ENCODE data around the gene C9.

Gene C9

GRCh38 chr5:39367711-39368110 lies 3.4 kb upstream of the C9 start:
- no peaks in the 10 kb centered on the region for H4K20me1 ChIP-seq (ENCODE audit: control insufficient read depth, insufficient read depth, low read depth, low read length)
- no peaks in the 10 kb centered on the region for H3K27me3 ChIP-seq (ENCODE audit: control insufficient read depth, low read length)
- no peaks in the 10 kb centered on the region for H3K9me2 ChIP-seq (replicated peaks; ENCODE audit: control insufficient read depth, low read length)
- H3F3A ChIP-seq (ENCODE audit: control insufficient read depth, insufficient read depth): no peaks in the 10 kb centered on the region
- H3K4me1 ChIP-seq (ENCODE audit: control insufficient read depth, low read length): no peaks in the 10 kb centered on the region
- no peak overlapping the region for H3K4me3 ChIP-seq (ENCODE audit: low read length)
- no peaks in the 10 kb centered on the region for H3K36me3 ChIP-seq (ENCODE audit: control insufficient read depth, low read length)
- H3K79me2 ChIP-seq (ENCODE audit: control insufficient read depth, low read length): no peaks in the 10 kb centered on the region
- H3K9me3 ChIP-seq (ENCODE audit: control insufficient read depth, insufficient read depth, low read length): no peaks in the 10 kb centered on the region
- no peak for TF ChIP-seq EZH2phosphoT487 (IDR thresholded peaks at IDR 0.05; ENCODE audit: borderline replicate concordance, low read length)
- TF ChIP-seq CTCF (IDR thresholded peaks at IDR 0.05; ENCODE audit: low read depth, low read length, poor library complexity, severe bottlenecking): no peak
- no peak overlapping the region for H3K4me2 ChIP-seq (ENCODE audit: low read length)
- H3K27ac ChIP-seq (ENCODE audit: low read depth, low read length): no peak overlapping the region

GRCh38 chr5:39363217-39363616 lies 1.1 kb downstream of the C9 start:
- no peaks in the 10 kb centered on the region for H3K79me2 ChIP-seq (ENCODE audit: control insufficient read depth, low read length)
- H3K4me2 ChIP-seq (ENCODE audit: low read length): no peak overlapping the region
- no peaks in the 10 kb centered on the region for H4K20me1 ChIP-seq (ENCODE audit: control insufficient read depth, insufficient read depth, low read depth, low read length)
- TF ChIP-seq EZH2phosphoT487 (IDR thresholded peaks at IDR 0.05; ENCODE audit: borderline replicate concordance, low read length): no peak
- no peak for TF ChIP-seq CTCF (IDR thresholded peaks at IDR 0.05; ENCODE audit: low read depth, low read length, poor library complexity, severe bottlenecking)
- H3K9me2 ChIP-seq (replicated peaks; ENCODE audit: control insufficient read depth, low read length): no peaks in the 10 kb centered on the region
- H3K27me3 ChIP-seq (ENCODE audit: control insufficient read depth, low read length): no peaks in the 10 kb centered on the region
- no peak overlapping the region for H3K27ac ChIP-seq (ENCODE audit: low read depth, low read length)
- no peak overlapping the region for H3K4me3 ChIP-seq (ENCODE audit: low read length)
- H3K36me3 ChIP-seq (ENCODE audit: control insufficient read depth, low read length): no peaks in the 10 kb centered on the region
- no peaks in the 10 kb centered on the region for H3K9me3 ChIP-seq (ENCODE audit: control insufficient read depth, insufficient read depth, low read length)
- H3K4me1 ChIP-seq (ENCODE audit: control insufficient read depth, low read length): no peaks in the 10 kb centered on the region
- no peaks in the 10 kb centered on the region for H3F3A ChIP-seq (ENCODE audit: control insufficient read depth, insufficient read depth)

- Histone ChIP-seq H3K27ac (ENCODE audit: low read depth, low read length) (no peak overlapping the region), H3K36me3 (ENCODE audit: control insufficient read depth, low read length) (no peaks in the 10 kb centered on the region), H3K27me3 (ENCODE audit: control insufficient read depth, low read length) (no peaks in the 10 kb centered on the region), H3K4me1 (ENCODE audit: control insufficient read depth, low read length) (no peaks in the 10 kb centered on the region), H3K9me3 (ENCODE audit: control insufficient read depth, insufficient read depth, low read length) (no peaks in the 10 kb centered on the region), H3K9me2 (replicated peaks; ENCODE audit: control insufficient read depth, low read length) (no peaks in the 10 kb centered on the region), H3K79me2 (ENCODE audit: control insufficient read depth, low read length) (no peaks in the 10 kb centered on the region), H4K20me1 (ENCODE audit: control insufficient read depth, insufficient read depth, low read depth, low read length) (no peaks in the 10 kb centered on the region), H3K4me3 (ENCODE audit: low read length) (no peak overlapping the region), H3F3A (ENCODE audit: control insufficient read depth, insufficient read depth) (no peaks in the 10 kb centered on the region), H3K4me2 (ENCODE audit: low read length) (no peak overlapping the region)
- no peak for TF ChIP-seq EZH2phosphoT487 (IDR thresholded peaks at IDR 0.05; ENCODE audit: borderline replicate concordance, low read length)
- TF ChIP-seq CTCF (IDR thresholded peaks at IDR 0.05; ENCODE audit: low read depth, low read length, poor library complexity, severe bottlenecking): no peak
These were observed 1.6 kb downstream of the C9 start for GRCh38 chr5:39362646-39363045.

- H4K20me1 ChIP-seq (ENCODE audit: control insufficient read depth, insufficient read depth, low read depth, low read length): no peaks in the 10 kb centered on the region
- H3K9me3 ChIP-seq (ENCODE audit: control insufficient read depth, insufficient read depth, low read length): no peaks in the 10 kb centered on the region
- H3K4me2 ChIP-seq (ENCODE audit: low read length): no peak overlapping the region
- H3F3A ChIP-seq (ENCODE audit: control insufficient read depth, insufficient read depth): no peaks in the 10 kb centered on the region
- no peak overlapping the region for H3K4me3 ChIP-seq (ENCODE audit: low read length)
- no peaks in the 10 kb centered on the region for H3K27me3 ChIP-seq (ENCODE audit: control insufficient read depth, low read length)
- TF ChIP-seq CTCF (IDR thresholded peaks at IDR 0.05; ENCODE audit: low read depth, low read length, poor library complexity, severe bottlenecking) (no peak), EZH2phosphoT487 (IDR thresholded peaks at IDR 0.05; ENCODE audit: borderline replicate concordance, low read length) (no peak)
- H3K9me2 ChIP-seq (replicated peaks; ENCODE audit: control insufficient read depth, low read length): no peaks in the 10 kb centered on the region
- no peaks in the 10 kb centered on the region for H3K4me1 ChIP-seq (ENCODE audit: control insufficient read depth, low read length)
- no peaks in the 10 kb centered on the region for H3K79me2 ChIP-seq (ENCODE audit: control insufficient read depth, low read length)
- H3K36me3 ChIP-seq (ENCODE audit: control insufficient read depth, low read length): no peaks in the 10 kb centered on the region
- H3K27ac ChIP-seq (ENCODE audit: low read depth, low read length): no peak overlapping the region
These were observed 3.0 kb downstream of the C9 start for GRCh38 chr5:39361306-39361705.

Measured in DOHH2 (cell line).